HUES64 (cell line): ENCODE data around the gene GALK1.

Source experiments
- H3K27ac ChIP-seq: 2 replicates; pipeline ENCODE4 v1.7.0; 2013; ENCODE audit warnings: low read depth, low read length, inconsistent platforms
- H3K27me3 ChIP-seq: 2 replicates; pipeline ENCODE4 v1.6.1; 2013; ENCODE audit warnings: mild to moderate bottlenecking, low read length; ENCODE audit not compliant: insufficient read depth
- H3K36me3 ChIP-seq: 2 replicates; pipeline ENCODE4 v1.6.1; 2013; ENCODE audit warnings: mild to moderate bottlenecking, low read length; ENCODE audit not compliant: insufficient read depth
- H3K4me1 ChIP-seq: 2 replicates; pipeline ENCODE4 v1.6.1; 2013; ENCODE audit warnings: mild to moderate bottlenecking, low read length, moderate library complexity; ENCODE audit not compliant: insufficient read depth
- H3K4me3 ChIP-seq: 2 replicates; pipeline ENCODE4 v1.5.1; 2013; ENCODE audit warnings: mild to moderate bottlenecking, low read length, moderate library complexity
- H3K9ac ChIP-seq: 2 replicates; pipeline ENCODE4 v1.6.1; 2013; ENCODE audit warnings: mild to moderate bottlenecking, low read depth, low read length
- H3K9me3 ChIP-seq: 2 replicates; pipeline ENCODE4 v1.6.1; 2013; ENCODE audit warnings: low read depth, low read length; ENCODE audit not compliant: insufficient read depth
- WGBS: fragments of 150-250, 120-280 bp; methylation state at CpG from one replicate; pipeline ENCODE4 v1.1.7; 2013; ENCODE audit warnings: missing lambda C conversion rate; 5-methylcytosine and 5-hydroxymethylcytosine counted together

Gene GALK1

DNA sequence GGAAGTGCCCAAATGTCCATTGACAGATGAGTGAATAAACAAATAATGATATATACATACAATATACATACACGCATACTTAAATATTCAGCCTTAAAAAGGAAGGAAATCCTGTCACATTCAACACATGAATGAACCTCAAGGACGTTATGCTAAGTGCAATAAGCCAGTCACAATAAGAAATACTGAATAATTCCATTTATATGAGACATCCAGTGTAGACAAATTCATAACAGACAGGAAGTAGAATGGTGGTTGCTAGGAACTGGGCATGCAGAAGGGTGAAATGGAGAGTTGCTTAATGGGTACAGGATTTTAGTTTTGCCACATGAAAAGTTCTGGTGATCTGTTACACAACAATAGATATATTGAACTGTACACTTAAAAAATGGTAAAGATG, 52.5 kb downstream of the GALK1 start:
- 92% methylated on average over 2 of the region's 2 CpGs for WGBS
- no peaks in the 10 kb centered on the region for H3K4me1 ChIP-seq
- H3K9ac ChIP-seq, result no peak overlapping the region
- H3K27ac ChIP-seq, result no peak overlapping the region
- peaks cover 7% of the 10 kb centered on the region; the same call in 1 of the 2 replicates for H3K36me3 ChIP-seq
- H3K4me3 ChIP-seq, result no peak overlapping the region
- H3K27me3 ChIP-seq, result no peaks in the 10 kb centered on the region; the same call in 1 of the 2 replicates
- no peaks in the 10 kb centered on the region for H3K9me3 ChIP-seq
